ENCODE data around the gene LHFPL6.

The LHFPL6 gene

GRCh38 chr13:39602614-39603366 lies at the start of gene LHFPL6:
TSS of gene LHFPL6 (minus strand) at chr13:39603193.
- peak; percentile 62 for DNase-seq (ENCODE audit: low read depth)

DNA sequence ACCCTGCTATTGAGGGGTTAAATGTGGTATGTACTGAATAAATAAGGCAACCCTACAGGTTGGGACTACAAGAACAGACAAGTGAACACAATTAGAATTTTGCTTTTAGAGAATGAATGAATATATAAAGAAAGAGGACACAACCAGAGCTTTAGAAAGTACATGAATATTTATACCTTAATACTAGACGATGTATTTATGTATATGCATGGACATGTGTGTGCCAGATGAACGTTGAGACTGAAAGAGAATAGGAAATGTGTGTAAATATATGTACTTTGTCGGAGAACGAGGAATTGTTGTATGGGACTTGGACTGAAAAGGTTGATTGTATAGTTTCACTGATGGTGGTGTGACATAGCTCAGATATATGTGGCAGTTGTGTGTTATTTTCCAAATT lies 43.1 kb upstream of the LHFPL6 start:
- no peak for DNase-seq (ENCODE audit: low read depth)

DNA sequence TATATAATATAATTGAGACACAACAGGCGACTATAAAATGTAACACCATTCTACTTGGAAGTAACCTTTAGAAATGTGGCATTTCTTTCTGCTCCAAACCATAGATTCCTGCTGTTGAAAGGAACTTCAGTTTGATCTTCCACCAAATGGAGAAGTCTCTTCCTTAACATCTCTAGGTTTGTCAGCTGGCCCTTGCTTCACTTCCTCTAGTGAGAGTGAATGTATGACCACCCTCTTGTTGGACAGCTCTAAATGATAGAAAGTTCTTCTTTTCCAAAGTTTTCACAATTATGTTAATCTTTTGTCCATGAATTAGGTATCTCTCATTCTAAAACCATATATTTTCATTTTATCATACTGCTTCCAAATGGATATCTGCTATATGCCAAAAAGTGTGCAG lies 38.7 kb upstream of the LHFPL6 start:
- no peak for DNase-seq (ENCODE audit: low read depth)

DNA sequence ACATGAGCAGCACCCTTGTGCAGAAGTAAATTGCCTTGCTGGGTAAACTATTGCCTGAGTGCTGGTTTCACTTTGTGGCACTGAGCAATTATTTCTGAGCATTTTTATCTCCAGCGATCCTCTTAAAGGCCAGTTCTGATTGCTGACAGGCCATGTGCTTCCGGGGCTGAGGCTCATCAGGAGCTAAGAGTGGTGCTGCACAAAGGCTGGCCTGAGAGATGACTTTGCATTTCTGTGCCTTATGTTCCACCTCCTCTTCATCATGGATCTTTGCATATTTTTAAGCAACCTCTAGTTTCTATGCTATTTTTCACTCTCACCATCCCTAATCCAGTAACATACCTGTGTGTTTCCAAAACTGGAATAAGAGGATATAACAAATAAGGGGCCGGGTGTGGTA lies 34.9 kb upstream of the LHFPL6 start:
- DNase-seq (ENCODE audit: low read depth), result no peak

DNA sequence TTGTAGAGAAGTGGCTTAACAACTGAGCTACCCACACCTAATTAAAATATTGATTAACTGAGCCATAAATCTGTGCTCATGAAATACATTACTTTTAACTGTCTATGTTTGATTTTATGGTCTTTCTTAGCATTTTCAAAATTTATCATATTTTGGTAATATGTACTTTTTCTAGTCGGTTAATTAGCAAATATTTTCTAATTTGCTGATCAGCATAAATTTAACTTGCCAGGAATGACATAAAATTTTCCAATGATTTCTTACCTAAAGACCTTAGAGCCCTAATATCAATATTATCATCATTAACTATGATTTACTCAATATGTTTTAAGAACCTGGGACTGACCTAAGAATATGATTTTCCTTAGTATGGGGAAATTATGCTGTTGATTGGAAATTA lies 32.6 kb upstream of the LHFPL6 start:
- no peak for DNase-seq (ENCODE audit: low read depth)

DNA sequence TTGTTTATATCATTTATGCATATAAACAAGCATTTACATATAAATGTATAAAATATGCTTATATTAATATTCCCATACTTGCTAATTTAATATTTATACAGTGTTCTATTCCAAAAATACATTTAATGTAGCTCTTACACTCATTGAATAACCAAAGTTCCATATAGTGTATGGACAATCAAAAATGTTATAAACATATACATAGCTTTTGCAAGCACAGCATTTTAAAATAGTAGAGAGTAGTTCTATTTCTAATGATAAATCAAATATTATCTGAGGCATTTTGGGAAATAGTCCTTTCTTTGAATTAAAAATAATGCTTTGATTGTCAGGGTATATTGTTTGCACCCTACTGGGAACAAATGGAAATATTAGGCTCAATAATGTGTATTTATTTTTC lies 30.0 kb upstream of the LHFPL6 start:
- DNase-seq (ENCODE audit: low read depth), result no peak

DNA sequence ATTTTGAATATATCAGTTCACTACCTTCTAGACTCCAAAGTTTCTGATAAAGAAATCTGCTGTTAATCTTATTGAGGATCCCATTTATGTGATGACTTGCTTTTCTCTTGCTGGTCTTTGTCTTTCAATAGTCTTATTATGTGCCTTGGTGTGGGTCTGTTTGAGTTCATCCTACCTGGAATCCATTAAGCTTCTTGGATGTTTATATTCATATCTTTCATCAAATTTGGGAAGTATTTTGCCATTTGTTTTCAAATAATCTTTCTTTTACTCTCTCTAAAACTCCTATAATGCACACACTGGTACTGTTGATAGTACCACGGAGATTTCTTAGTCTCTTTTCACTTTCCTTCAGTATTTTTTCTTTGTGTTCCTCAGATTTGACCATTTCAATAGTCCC lies 28.3 kb upstream of the LHFPL6 start:
- DNase-seq (ENCODE audit: low read depth), result no peak

DNA sequence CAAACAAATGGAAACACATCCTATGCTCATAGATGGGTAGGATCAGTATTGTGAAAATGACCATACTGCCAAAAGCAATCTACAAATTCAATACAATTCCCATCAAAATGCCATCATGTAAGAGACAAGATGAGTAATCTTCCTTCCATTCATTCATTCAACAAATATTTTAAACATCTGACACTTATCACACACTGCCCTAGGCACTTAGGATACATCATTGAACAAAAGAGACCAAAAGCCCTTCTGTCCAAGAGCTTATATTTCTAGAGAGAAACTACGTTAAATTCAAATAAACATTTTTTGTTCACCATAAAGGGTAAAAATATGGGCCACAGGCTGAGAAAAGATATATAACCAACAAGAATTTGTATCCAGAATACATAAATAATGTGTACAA lies 20.5 kb upstream of the LHFPL6 start:
- DNase-seq (ENCODE audit: low read depth), result no peak

- no peak for DNase-seq (ENCODE audit: low read depth)
Measured at GRCh38 chr13:39618561-39618960, 15.6 kb upstream of the LHFPL6 start.

GRCh38 chr13:39616087-39616694 lies 13.2 kb upstream of the LHFPL6 start:
- DNase-seq (ENCODE audit: low read depth), result peak; percentile 64

- peak; percentile 61 for DNase-seq (ENCODE audit: low read depth)
Measured at GRCh38 chr13:39612023-39612637, 9.1 kb upstream of the LHFPL6 start.

DNA sequence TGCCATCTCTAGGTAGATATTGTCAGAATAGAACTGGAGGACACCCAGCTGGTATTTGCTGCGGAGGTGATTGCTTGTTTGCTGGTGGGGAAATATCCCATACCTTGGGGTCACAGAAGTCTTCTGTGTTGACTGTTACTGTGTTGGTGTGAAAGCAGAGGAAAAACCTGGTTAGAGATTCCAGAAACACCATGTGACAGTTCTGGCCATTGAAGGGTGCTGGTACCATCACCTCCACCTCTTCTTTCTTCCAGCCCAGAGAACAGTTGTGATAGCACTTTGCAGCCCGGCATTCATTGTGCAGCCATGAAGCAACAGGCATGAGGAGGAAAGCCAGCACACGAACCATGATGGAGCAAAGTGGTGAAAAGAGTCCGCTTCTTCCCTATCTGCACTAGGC lies 4.9 kb upstream of the LHFPL6 start:
- no peak for DNase-seq (ENCODE audit: low read depth)

GRCh38 chr13:39605677-39606320 lies 2.8 kb upstream of the LHFPL6 start:
- no peak for DNase-seq (ENCODE audit: low read depth)

DNA sequence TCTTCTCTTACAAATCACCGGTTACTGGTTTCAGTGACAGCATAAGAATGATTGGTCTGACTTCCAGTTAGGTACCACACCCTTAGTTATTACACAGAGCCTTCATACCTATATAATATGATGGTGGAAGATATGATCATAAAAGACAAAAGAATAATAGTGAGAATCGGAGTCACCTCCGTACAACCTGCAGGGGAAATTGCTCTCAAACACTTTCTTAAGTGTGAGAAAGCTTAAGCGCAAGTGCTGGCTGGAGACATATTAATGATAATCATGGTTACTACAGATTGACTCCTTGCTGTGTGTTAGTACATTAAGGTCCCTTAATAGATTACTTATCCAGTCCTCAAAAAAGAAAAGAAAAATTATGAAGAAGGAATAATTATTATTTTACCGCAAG lies 1.8 kb upstream of the LHFPL6 start:
- DNase-seq (ENCODE audit: low read depth), result no peak

- DNase-seq (ENCODE audit: low read depth), result no peak
Measured at GRCh38 chr13:39603424-39603947, 493 bp upstream of the LHFPL6 start.

- DNase-seq (ENCODE audit: low read depth), result no peak
Measured at GRCh38 chr13:39602277-39602613, 748 bp downstream of the LHFPL6 start.

GRCh38 chr13:39601636-39602035 lies 1.4 kb downstream of the LHFPL6 start:
- DNase-seq (ENCODE audit: low read depth), result no peak

DNA sequence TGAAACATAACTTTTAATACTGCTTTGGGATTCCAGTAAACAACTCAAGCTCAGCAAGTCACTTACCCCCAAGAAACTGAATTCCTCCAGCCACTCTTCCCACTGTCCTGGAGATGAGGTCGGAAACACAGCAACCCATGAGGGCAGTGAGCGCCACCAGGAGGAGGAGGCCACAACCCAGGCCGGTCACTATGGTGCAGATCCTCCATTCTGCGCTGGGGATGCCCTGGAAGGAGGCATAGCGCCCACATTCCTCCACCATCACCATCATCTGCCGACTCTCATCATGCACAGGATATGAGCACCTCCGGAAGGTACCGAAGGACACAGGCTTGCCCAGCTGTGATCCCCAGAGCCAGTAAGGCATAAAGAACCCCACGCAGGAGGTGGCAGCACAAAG lies 2.2 kb downstream of the LHFPL6 start:
- no peak for DNase-seq (ENCODE audit: low read depth)

DNA sequence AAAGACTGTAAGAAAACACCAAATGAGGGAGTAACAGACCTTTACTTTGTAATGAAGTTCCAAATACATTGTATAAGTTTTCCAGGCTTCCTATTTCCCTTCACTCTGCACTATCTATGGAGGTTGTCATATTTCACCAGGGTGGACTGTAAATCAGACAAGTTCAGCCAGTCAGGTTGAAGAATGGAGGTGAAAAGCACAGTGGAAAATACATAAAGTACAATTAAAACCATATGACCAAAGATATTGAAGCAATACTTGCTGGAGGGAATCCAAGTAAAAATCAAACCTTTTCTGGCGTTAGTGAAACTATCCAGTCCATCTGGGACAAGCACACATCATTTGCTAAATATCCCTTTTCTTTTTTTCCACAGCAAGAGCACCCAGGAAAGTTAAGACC lies 3.2 kb downstream of the LHFPL6 start:
- DNase-seq (ENCODE audit: low read depth), result peak; percentile 37

DNA sequence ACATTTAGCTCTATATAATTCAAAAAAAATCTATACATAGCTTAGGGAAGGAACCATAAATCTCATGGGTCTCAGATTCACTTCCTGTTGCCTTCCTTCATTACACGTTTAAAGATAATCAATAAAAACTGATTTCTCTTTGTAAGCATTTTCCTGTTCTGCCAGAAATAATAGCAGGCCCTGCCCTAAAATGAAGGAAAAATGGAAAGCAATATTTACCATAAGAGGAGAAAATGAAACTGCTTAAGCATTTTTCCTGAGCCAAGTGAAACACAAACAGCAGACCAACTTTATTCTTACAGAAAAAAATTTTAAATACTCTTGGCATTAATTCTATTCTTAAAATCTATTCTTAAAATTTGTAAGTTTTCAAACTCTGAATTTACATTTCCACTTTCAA lies 4.0 kb downstream of the LHFPL6 start:
- no peak for DNase-seq (ENCODE audit: low read depth)

DNA sequence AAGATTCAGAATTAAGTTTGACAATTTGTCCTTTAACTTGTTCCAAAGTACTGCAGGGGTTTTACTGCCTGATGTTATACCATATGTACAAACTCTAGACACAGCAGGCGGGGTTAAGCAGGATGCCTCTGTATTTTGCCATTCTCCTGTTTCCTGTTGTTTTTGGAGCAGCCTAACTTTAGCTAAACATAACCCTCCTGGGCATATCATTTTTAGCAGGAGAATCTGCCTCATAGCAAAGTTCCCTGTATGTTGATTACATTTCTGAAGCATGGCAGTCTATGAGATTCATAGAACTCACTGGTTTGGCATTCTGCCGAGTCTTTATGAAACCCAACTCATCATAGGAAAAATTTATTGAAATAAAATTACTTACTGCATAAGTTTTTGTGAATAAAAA lies 5.2 kb downstream of the LHFPL6 start:
- peak; percentile 56 for DNase-seq (ENCODE audit: low read depth)

GRCh38 chr13:39596685-39597084 lies 6.3 kb downstream of the LHFPL6 start:
- DNase-seq (ENCODE audit: low read depth), result no peak

- no peak for DNase-seq (ENCODE audit: low read depth)
Measured at GRCh38 chr13:39596176-39596575, 6.8 kb downstream of the LHFPL6 start.
